ENCODE measurements around the gene SDHB. TPM values are rescaled to one million over a fixed set of nuclear protein-coding genes. Genes with fewer than 3 reads are reported as not detected.

The SDHB gene
- total and polyA plus RNA-seq, 9 donors: 51.9 to 120 (median 63.1) TPM

DNA sequence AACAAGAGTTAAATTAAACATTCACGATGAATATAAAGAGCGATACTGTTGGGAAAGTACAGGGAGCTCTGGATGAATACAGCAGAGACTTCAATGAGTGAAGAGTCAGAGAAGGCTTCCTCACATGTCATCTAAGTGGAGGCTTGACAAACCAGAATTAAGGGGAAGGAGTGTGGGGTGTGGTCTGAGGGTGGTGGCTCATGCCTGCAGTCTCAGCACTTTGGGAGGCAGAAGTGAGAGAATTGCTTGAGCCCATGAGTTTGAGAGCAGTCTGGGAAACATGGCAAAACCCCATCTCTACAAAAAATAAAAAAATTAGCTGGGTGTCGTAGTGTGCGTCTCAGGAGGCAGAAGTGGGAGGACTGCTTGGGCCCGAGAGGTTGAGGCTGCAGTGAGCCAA, 8.7 kb downstream of the SDHB start:
- Histone ChIP-seq H3K4me3 (no peak overlapping the region), H3K4me1 (ENCODE audit: insufficient read depth) (peaks cover 3% of the 10 kb centered on the region), H3K27me3 (no peaks in the 10 kb centered on the region), H3K9me3 (no peaks in the 10 kb centered on the region), H3K36me3 (no peaks in the 10 kb centered on the region), H3K27ac (no peak overlapping the region)
- WGBS, 3 donors: 45 to 58% (median 49%) methylated on average over 5 of the region's 5 CpGs
- intact Hi-C loops (cut with DNase I): loop anchor here in 3 of 4 donors (2.0 to 10.0 kb wide), 4 partner anchors 50 to 93 kb away; no protein-coding TSS in a partner anchor
- TF ChIP-seq EP300 (IDR thresholded peaks at IDR 0.05) (no peak), POLR2A (IDR thresholded peaks at IDR 0.05) (no peak)
- TF ChIP-seq, protein P1, sequence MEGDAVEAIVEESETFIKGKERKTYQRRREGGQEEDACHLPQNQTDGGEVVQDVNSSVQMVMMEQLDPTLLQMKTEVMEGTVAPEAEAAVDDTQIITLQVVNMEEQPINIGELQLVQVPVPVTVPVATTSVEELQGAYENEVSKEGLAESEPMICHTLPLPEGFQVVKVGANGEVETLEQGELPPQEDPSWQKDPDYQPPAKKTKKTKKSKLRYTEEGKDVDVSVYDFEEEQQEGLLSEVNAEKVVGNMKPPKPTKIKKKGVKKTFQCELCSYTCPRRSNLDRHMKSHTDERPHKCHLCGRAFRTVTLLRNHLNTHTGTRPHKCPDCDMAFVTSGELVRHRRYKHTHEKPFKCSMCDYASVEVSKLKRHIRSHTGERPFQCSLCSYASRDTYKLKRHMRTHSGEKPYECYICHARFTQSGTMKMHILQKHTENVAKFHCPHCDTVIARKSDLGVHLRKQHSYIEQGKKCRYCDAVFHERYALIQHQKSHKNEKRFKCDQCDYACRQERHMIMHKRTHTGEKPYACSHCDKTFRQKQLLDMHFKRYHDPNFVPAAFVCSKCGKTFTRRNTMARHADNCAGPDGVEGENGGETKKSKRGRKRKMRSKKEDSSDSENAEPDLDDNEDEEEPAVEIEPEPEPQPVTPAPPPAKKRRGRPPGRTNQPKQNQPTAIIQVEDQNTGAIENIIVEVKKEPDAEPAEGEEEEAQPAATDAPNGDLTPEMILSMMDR (IDR thresholded peaks at IDR 0.05): no peak
- DNase-seq: no peak

- intact Hi-C loops (cut with DNase I): loop anchor here in 1 of 4 donors (2.0 to 10.0 kb wide), 2 partner anchors 49 to 91 kb away; no protein-coding TSS in a partner anchor
- Histone ChIP-seq H3K27me3 (no peaks in the 10 kb centered on the region), H3K27ac (no peak overlapping the region), H3K36me3 (no peaks in the 10 kb centered on the region), H3K4me3 (no peak overlapping the region), H3K9me3 (no peaks in the 10 kb centered on the region), H3K4me1 (ENCODE audit: insufficient read depth) (peaks cover 3% of the 10 kb centered on the region)
- 71 to 87% (median 85%) methylated on average over 5 of the region's 5 CpGs for WGBS, 3 donors
- TF ChIP-seq, protein P1 (IDR thresholded peaks at IDR 0.05): no peak
- TF ChIP-seq EP300 (IDR thresholded peaks at IDR 0.05): no peak
- TF ChIP-seq POLR2A (IDR thresholded peaks at IDR 0.05): no peak
- DNase-seq: no peak
These were observed 10.2 kb downstream of the SDHB start for GRCh38 chr1:17043676-17044075.

DNA sequence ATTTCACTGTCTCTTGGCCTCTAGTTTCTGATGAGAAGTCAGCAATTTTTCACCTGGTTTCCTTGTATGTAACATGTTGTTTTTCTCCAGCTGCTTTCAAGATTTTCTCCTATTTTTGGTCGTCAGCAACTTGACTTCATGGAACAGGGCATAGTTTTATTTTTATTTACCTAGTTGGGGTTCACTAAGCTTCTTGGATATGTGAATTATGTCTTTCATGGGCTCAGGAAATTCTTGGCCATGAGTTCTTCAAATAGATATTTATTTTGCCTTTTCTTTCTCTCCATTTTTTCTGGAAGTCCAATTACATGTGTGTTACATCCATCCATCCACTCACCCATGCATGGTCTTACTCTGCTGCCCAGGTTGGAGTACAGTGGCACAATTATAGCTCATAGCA, 13.7 kb downstream of the SDHB start:
- peaks cover under 1% of the 10 kb centered on the region for H3K4me1 ChIP-seq (ENCODE audit: insufficient read depth)
- H3K27ac ChIP-seq: no peak overlapping the region
- H3K4me3 ChIP-seq: no peak overlapping the region
- 61 to 90% (median 79%) methylated on average over 1 of the region's 1 CpG for WGBS, 3 donors
- no peaks in the 10 kb centered on the region for H3K36me3 ChIP-seq
- H3K9me3 ChIP-seq: no peaks in the 10 kb centered on the region
- intact Hi-C loops (cut with DNase I): loop anchor here in 1 of 4 donors (10.0 kb wide), 1 partner anchor 45 kb away; no protein-coding TSS in a partner anchor
- DNase-seq: no peak
- TF ChIP-seq, protein P1 (IDR thresholded peaks at IDR 0.05): no peak
- TF ChIP-seq EP300 (IDR thresholded peaks at IDR 0.05): no peak
- TF ChIP-seq POLR2A (IDR thresholded peaks at IDR 0.05): no peak
- no peaks in the 10 kb centered on the region for H3K27me3 ChIP-seq

GRCh38 chr1:17039522-17039921, 14.3 kb downstream of the SDHB start:
- Histone ChIP-seq H3K27ac (no peak overlapping the region), H3K9me3 (no peaks in the 10 kb centered on the region), H3K36me3 (no peaks in the 10 kb centered on the region), H3K4me3 (no peak overlapping the region), H3K27me3 (no peaks in the 10 kb centered on the region), H3K4me1 (ENCODE audit: insufficient read depth) (no peaks in the 10 kb centered on the region)
- DNase-seq: no peak
- intact Hi-C loops (cut with DNase I): loop anchor here in 1 of 4 donors (5.0 kb wide), 1 partner anchor 82 kb away; no protein-coding TSS in a partner anchor
- 87 to 98% (median 97%) methylated on average over 2 of the region's 2 CpGs for WGBS, 3 donors
- TF ChIP-seq, protein P1 (IDR thresholded peaks at IDR 0.05): no peak
- TF ChIP-seq EP300 (IDR thresholded peaks at IDR 0.05): no peak
- no peak for TF ChIP-seq POLR2A (IDR thresholded peaks at IDR 0.05)

All from ovary (tissue), 9 donors.